PFSK-1 (cell line): Measurements from ENCODE around the gene APPL2.

Source experiments
- SIN3A ChIP-seq: IDR thresholded peaks from 2 replicates; pipeline ENCODE4 v1.6.1; 2012; ENCODE audit warnings: mild to moderate bottlenecking, low read length, moderate library complexity, borderline replicate concordance; ENCODE audit not compliant: insufficient read depth
- TF ChIP-seq, protein P1 (sequence below), 2 experiments: IDR thresholded peaks; 2 replicates each; pipeline versions ENCODE4 v1.6.1 to v1.8.0; 2011 to 2012; ENCODE audit warnings: low read depth in 2 of 2, low read length in 2 of 2, control low read depth in 1 of 2, inconsistent platforms in 1 of 2, mild to moderate bottlenecking in 1 of 2, moderate library complexity in 1 of 2; ENCODE audit not compliant: insufficient read depth in 1 of 2

- no peak for TF ChIP-seq SIN3A
- TF ChIP-seq, protein P1, sequence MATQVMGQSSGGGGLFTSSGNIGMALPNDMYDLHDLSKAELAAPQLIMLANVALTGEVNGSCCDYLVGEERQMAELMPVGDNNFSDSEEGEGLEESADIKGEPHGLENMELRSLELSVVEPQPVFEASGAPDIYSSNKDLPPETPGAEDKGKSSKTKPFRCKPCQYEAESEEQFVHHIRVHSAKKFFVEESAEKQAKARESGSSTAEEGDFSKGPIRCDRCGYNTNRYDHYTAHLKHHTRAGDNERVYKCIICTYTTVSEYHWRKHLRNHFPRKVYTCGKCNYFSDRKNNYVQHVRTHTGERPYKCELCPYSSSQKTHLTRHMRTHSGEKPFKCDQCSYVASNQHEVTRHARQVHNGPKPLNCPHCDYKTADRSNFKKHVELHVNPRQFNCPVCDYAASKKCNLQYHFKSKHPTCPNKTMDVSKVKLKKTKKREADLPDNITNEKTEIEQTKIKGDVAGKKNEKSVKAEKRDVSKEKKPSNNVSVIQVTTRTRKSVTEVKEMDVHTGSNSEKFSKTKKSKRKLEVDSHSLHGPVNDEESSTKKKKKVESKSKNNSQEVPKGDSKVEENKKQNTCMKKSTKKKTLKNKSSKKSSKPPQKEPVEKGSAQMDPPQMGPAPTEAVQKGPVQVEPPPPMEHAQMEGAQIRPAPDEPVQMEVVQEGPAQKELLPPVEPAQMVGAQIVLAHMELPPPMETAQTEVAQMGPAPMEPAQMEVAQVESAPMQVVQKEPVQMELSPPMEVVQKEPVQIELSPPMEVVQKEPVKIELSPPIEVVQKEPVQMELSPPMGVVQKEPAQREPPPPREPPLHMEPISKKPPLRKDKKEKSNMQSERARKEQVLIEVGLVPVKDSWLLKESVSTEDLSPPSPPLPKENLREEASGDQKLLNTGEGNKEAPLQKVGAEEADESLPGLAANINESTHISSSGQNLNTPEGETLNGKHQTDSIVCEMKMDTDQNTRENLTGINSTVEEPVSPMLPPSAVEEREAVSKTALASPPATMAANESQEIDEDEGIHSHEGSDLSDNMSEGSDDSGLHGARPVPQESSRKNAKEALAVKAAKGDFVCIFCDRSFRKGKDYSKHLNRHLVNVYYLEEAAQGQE (IDR thresholded peaks at IDR 0.05; ENCODE audit: insufficient read depth in 1 of 2, low read depth in 2 of 2, low read length in 2 of 2) = no peak
Measured at GRCh38 chr12:105138248-105138647, 97.7 kb downstream of the APPL2 start.
